GM12878 (cell line): ENCODE results near the gene BICD1. TPM values are rescaled to one million over a fixed set of nuclear protein-coding genes. Genes with fewer than 3 reads are reported as not detected.

Experiments used
- ATAC-seq: fragments of 200-7000 bp; cut with Tn5 transposase; 3 replicates; pipeline ENCODE4 v1.9.1; 2020; ENCODE audit warnings: mild to moderate bottlenecking, moderate library complexity
- BruUV-seq: library from RNA; stranded (reverse); fragments of 400-500 nt; replicated peaks from 2 replicates; lab custom pipeline; 2021; lab: Mats Ljungman, UMichigan
- CTCF ChIA-PET: fragments of 300-600 bp; sonication (Branson Sonifier 250); formaldehyde crosslinking; extraction: SDS; loops from one replicate; lab custom pipeline; 2021; ENCODE audit warnings: inconsistent platforms; lab: Yijun Ruan, JAX
- POLR2A ChIA-PET: fragments of 350-600 bp; formaldehyde crosslinking; extraction: SDS; loops from one replicate; lab custom pipeline; 2021; ENCODE audit warnings: inconsistent platforms; lab: Charles Lee
- RAD21 ChIA-PET: fragments of 300-600 bp; sonication (Branson Sonifier 250); formaldehyde crosslinking; loops from one replicate; lab custom pipeline; 2023; ENCODE audit warnings: antibody characterized with exemption; ENCODE audit not compliant: unreplicated experiment; lab: Charles Lee
- SMC1A ChIA-PET: fragments of 300-600 bp; sonication (Branson Sonifier 250); formaldehyde crosslinking; loops from one replicate; lab custom pipeline; 2023; ENCODE audit not compliant: unreplicated experiment, uncharacterized antibody; lab: Charles Lee
- DNase-seq: peaks from one replicate; pipeline ENCODE4 v3.0.0-alpha.2; 2011; ENCODE audit warnings: low read depth, low spot score
- FAIRE-seq: peaks from 3 replicates; lab custom pipeline; 2011; peaks lifted over from hg19 to GRCh38; lab: Jason Lieb, UNC
- H2AFZ ChIP-seq: 2 replicates; pipeline ENCODE4 v1.6.0; 2011; ENCODE audit warnings: low read depth, low read length, control low read depth; ENCODE audit not compliant: control insufficient read depth
- H3K27ac ChIP-seq: 2 replicates; pipeline ENCODE4 v1.5.1; 2011; ENCODE audit warnings: control low read depth; ENCODE audit not compliant: control insufficient read depth, insufficient read depth
- H3K27me3 ChIP-seq, 2 experiments: replicated peaks in 1 of 2; 2 replicates each; pipeline versions ENCODE4 v1.6.0 to v1.6.1; 2011; ENCODE audit warnings: low read length in 1 of 2; ENCODE audit not compliant: control insufficient read depth in 2 of 2, insufficient read depth in 2 of 2
- H3K36me3 ChIP-seq, 2 experiments: 2 replicates each; pipeline ENCODE4 v1.5.1; 2011; ENCODE audit warnings: low read length in 1 of 2; ENCODE audit not compliant: control insufficient read depth in 2 of 2, insufficient read depth in 2 of 2
- H3K4me1 ChIP-seq: 2 replicates; pipeline ENCODE4 v1.6.1; 2011; ENCODE audit warnings: mild to moderate bottlenecking, low read length, moderate library complexity, mixed read lengths; ENCODE audit not compliant: control insufficient read depth, insufficient read depth
- H3K4me2 ChIP-seq: 2 replicates; pipeline ENCODE4 v1.6.0; 2011; ENCODE audit warnings: control low read depth; ENCODE audit not compliant: control insufficient read depth, insufficient read depth
- H3K4me3 ChIP-seq: fragments of 200-600 bp; sonication (generic); 2 replicates; pipeline ENCODE4 v1.5.1; 2016
- H3K79me2 ChIP-seq: 2 replicates; pipeline ENCODE4 v1.6.0; 2011; ENCODE audit warnings: low read length; ENCODE audit not compliant: control insufficient read depth, insufficient read depth
- H3K9ac ChIP-seq: 2 replicates; pipeline ENCODE4 v1.8.0; 2011; ENCODE audit warnings: low read length, control low read depth, mixed read lengths; ENCODE audit not compliant: control insufficient read depth, insufficient read depth
- H3K9me3 ChIP-seq: replicated peaks from 3 replicates; pipeline ENCODE4 v1.5.1; 2011; ENCODE audit warnings: mild to moderate bottlenecking, low read length; ENCODE audit not compliant: control insufficient read depth, insufficient read depth
- H4K20me1 ChIP-seq: 2 replicates; pipeline ENCODE4 v1.6.0; 2011; ENCODE audit not compliant: control insufficient read depth, insufficient read depth
- BCL3 ChIP-seq: IDR thresholded peaks from 2 replicates; pipeline ENCODE4 v1.6.1; 2011; ENCODE audit warnings: borderline replicate concordance, low read depth, mild to moderate bottlenecking, moderate library complexity, low read length; ENCODE audit not compliant: insufficient read depth, poor library complexity, severe bottlenecking
- FOS ChIP-seq: IDR thresholded peaks from 3 replicates; pipeline ENCODE4 v1.6.1; 2011; ENCODE audit warnings: borderline replicate concordance; ENCODE audit not compliant: insufficient read length; ENCODE audit errors: extremely low read depth
- FOXK2 ChIP-seq: fragments of 450-650 bp; IDR thresholded peaks from 2 replicates; pipeline ENCODE4 v1.6.1; 2017; ENCODE audit warnings: mild to moderate bottlenecking, moderate library complexity
- HDAC6 ChIP-seq: fragments of 200-600 bp; sonication (generic); IDR thresholded peaks from one replicate; pipeline ENCODE4 v1.8.0; 2017; ENCODE audit warnings: antibody characterized with exemption; ENCODE audit not compliant: unreplicated experiment
- HSF1 ChIP-seq: fragments of 150-350 bp; IDR thresholded peaks from 2 replicates; pipeline ENCODE4 v1.6.1; 2014; ENCODE audit warnings: mild to moderate bottlenecking, low read depth, low read length
- MEF2B ChIP-seq: fragments of 450-650 bp; IDR thresholded peaks from 2 replicates; pipeline ENCODE4 v1.6.1; 2018; ENCODE audit warnings: mild to moderate bottlenecking, moderate library complexity; ENCODE audit not compliant: partially characterized antibody, poor library complexity, severe bottlenecking
- MTA2 ChIP-seq: fragments of 450-650 bp; IDR thresholded peaks from 2 replicates; pipeline ENCODE4 v1.6.1; 2016; ENCODE audit warnings: low read depth, mild to moderate bottlenecking, moderate library complexity
- PAX8 ChIP-seq: fragments of 450-650 bp; IDR thresholded peaks from 2 replicates; pipeline ENCODE4 v1.6.1; 2017; ENCODE audit warnings: mild to moderate bottlenecking, moderate library complexity
- PKNOX1 ChIP-seq: fragments of 450-650 bp; IDR thresholded peaks from 2 replicates; pipeline ENCODE4 v1.6.1; 2016; ENCODE audit warnings: mild to moderate bottlenecking
- RELA ChIP-seq: fragments of 450-650 bp; IDR thresholded peaks from 2 replicates; pipeline ENCODE4 v1.8.0; 2014; ENCODE audit warnings: borderline replicate concordance; ENCODE audit not compliant: partially characterized antibody
- RELB ChIP-seq: fragments of 450-650 bp; IDR thresholded peaks from 2 replicates; pipeline ENCODE4 v1.6.1; 2017; ENCODE audit warnings: low read depth, mild to moderate bottlenecking, moderate library complexity
- SMARCA5 ChIP-seq: fragments of 450-650 bp; IDR thresholded peaks from 2 replicates; pipeline ENCODE4 v1.6.1; 2017; ENCODE audit warnings: mild to moderate bottlenecking
- WGBS: methylation state at CpG from one replicate; pipeline ENCODE4 v1.1.6; 2016; ENCODE audit warnings: low lambda C conversion rate; ENCODE audit not compliant: insufficient replicate concordance, insufficient coverage; ENCODE audit errors: missing lambda C conversion rate; 5-methylcytosine and 5-hydroxymethylcytosine counted together
- in situ Hi-C: fragments of 300-500 bp; cut with MboI; formaldehyde crosslinking; loops from 9 replicates; pipeline ENCODE4 v1.14.3; 2018; ENCODE audit warnings: mixed read lengths
- intact Hi-C: fragments of 100-400 bp; cut with micrococcal nuclease; formaldehyde crosslinking; loops from one replicate; pipeline ENCODE4 v1.14.2; 2022; ENCODE audit not compliant: unreplicated experiment
- polyA plus RNA-seq, 11 experiments: library from polyadenylated mRNA; depleted of rRNA in 4 of 11; unstranded in 6 of 11; stranded (reverse) in 5 of 11; fragments of >200 nt; fragmentation: Nextera tagmentation in 4 of 11; fragmentation: Illumina TruSeq in 1 of 11; extraction: Ambion mirVana in 4 of 11; extraction: Trizol in 1 of 11; gene quantifications; 1 replicate in 1 of 11; 2 replicates in 10 of 11; pipeline versions ENCODE4 v1.2.1 to v1.2.3, GENCODE V29; 2011 to 2016; ENCODE audit warnings: inconsistent platforms in 2 of 11, missing spikeins in 2 of 11, low read depth in 1 of 11
- total RNA-seq, 4 experiments: library from RNA; depleted of rRNA in 3 of 4; stranded (reverse); fragments of >200 nt in 3 of 4; fragmentation: Illumina TruSeq in 1 of 4; extraction: Trizol in 1 of 4; gene quantifications; 2 replicates each; pipeline versions ENCODE4 v1.2.1 to v1.2.3, GENCODE V29; 2013 to 2021

The BICD1 gene
- total and polyA plus RNA-seq, 10 of the 15 experiments (the other 5 are each of a cell fraction or from before 2014, with no cell fraction given) = 4.7 to 32.5 (median 14.4) TPM

- TF ChIP-seq BCL3 (peak; percentile 44), SMARCA5 (peak; percentile 59), HSF1 (no peak)
These were observed 32.4 kb downstream of the BICD1 start (continued) for GRCh38 chr12:32139064-32139421.

- WGBS = 100% methylated on average over 12 of the region's 12 CpGs
- Histone ChIP-seq H3K9me3 (no peaks in the 10 kb centered on the region), H4K20me1 (no peaks in the 10 kb centered on the region), H3K9ac (no peak overlapping the region), H3K4me2 (peak overlapping the region; percentile 96), H3K36me3 (no peaks in the 10 kb centered on the region), H3K27me3 (no peaks in the 10 kb centered on the region), H3K27ac (0 out of 2 replicates have a peak overlapping the region, but pooled peaks have one; percentile 6), H3K4me3 (no peak overlapping the region), H2AFZ (no peak overlapping the region), H3K79me2 (peaks cover 9% of the 10 kb centered on the region), H3K4me1 (peaks cover 24% of the 10 kb centered on the region)
- ATAC-seq (no peak), FAIRE-seq (no peak), DNase-seq (no peak)
- CTCF ChIA-PET = interaction anchor here (0.9 to 1.2 kb wide), 2 partner anchors 34 to 42 kb away, joined by 3 to 6 read pairs; partner anchors contain the start of gene BICD1
- SMC1A ChIA-PET = interaction anchor here (0.8 to 1.1 kb wide), 4 partner anchors 19 to 307 kb away, joined by 3 to 4 read pairs (median 4); no protein-coding TSS in a partner anchor
- RAD21 ChIA-PET = interaction anchor here (0.8 to 3.3 kb wide), 3 partner anchors 25 to 124 kb away, joined by 3 to 16 read pairs (median 6); no protein-coding TSS in a partner anchor
- intact Hi-C loops = no loop called here
- no peak for TF ChIP-seq PAX8
- no peak for TF ChIP-seq RELA
- no peak for TF ChIP-seq FOXK2
- no peak for TF ChIP-seq RELB
- TF ChIP-seq MEF2B = no peak
- no peak for TF ChIP-seq FOS
- TF ChIP-seq PKNOX1 = no peak
- no peak for TF ChIP-seq MTA2
- TF ChIP-seq HDAC6 = no peak
- BruUV-seq = no TSS peak
- POLR2A ChIA-PET = no interaction called here
- in situ Hi-C loops = no loop called here
These were observed 34.2 kb downstream of the BICD1 start for GRCh38 chr12:32140877-32141276.
